Astrocyte of the cerebellum (primary cell): ENCODE results near the gene TFG.

Experiments used
- DNase-seq: peaks from one replicate; pipeline ENCODE4 v3.0.0-alpha.2; 2011; ENCODE audit warnings: low read depth
- H3K4me3 ChIP-seq: 2 replicates; pipeline ENCODE4 v1.5.1; 2011; ENCODE audit warnings: mild to moderate bottlenecking, low read depth, low read length, moderate library complexity
- CTCF ChIP-seq: IDR thresholded peaks from 2 replicates; pipeline ENCODE4 v1.5.1; 2012; ENCODE audit warnings: low read length, low read depth, moderate library complexity, mild to moderate bottlenecking; ENCODE audit errors: missing control alignments
- in situ Hi-C: cut with HindIII; loops from 2 replicates; pipeline ENCODE4 v1.10.0; 2017; ENCODE audit warnings: low sequenced_read_pairs

TFG gene

GRCh38 chr3:100759950-100760349 is 50.7 kb downstream of the TFG start:
- TF ChIP-seq CTCF, result no peak
- DNase-seq, result no peak
- in situ Hi-C loops, result no loop called here
- no peak overlapping the region for H3K4me3 ChIP-seq

- TF ChIP-seq CTCF, result no peak
- DNase-seq, result no peak
- in situ Hi-C loops, result no loop called here
- no peak overlapping the region for H3K4me3 ChIP-seq
Measured at GRCh38 chr3:100760377-100760776, 51.1 kb downstream of the TFG start.

GRCh38 chr3:100761211-100761942 is 52.1 kb downstream of the TFG start:
- TF ChIP-seq CTCF, result no peak
- no peak for DNase-seq
- in situ Hi-C loops, result no loop called here
- no peak overlapping the region for H3K4me3 ChIP-seq

- TF ChIP-seq CTCF, result no peak
- in situ Hi-C loops, result no loop called here
- DNase-seq, result no peak
- H3K4me3 ChIP-seq, result no peak overlapping the region
Measured at GRCh38 chr3:100761951-100762350, 52.7 kb downstream of the TFG start.

- DNase-seq, result no peak
- H3K4me3 ChIP-seq, result no peak overlapping the region
- in situ Hi-C loops, result no loop called here
- TF ChIP-seq CTCF, result no peak
Measured at GRCh38 chr3:100765437-100765975, 56.2 kb downstream of the TFG start.

GRCh38 chr3:100766069-100766468 is 56.8 kb downstream of the TFG start:
- no peak for DNase-seq
- H3K4me3 ChIP-seq, result no peak overlapping the region
- TF ChIP-seq CTCF, result no peak
- in situ Hi-C loops, result no loop called here
